ENCODE measurements around the gene RHOB.
"Not testable (repeated sequence)": the region's sequence is repeated elsewhere in the genome, so short reads cannot be mapped to it uniquely, and the experiment has no call there.

RHOB gene

GRCh38 chr2:20446917-20447436 is at the start of gene RHOB:
Gene RHOB, plus strand, starts transcription at chr2:20447074. Its CDS starts 392 bp downstream, at chr2:20447466.
- peak; percentile 97 for DNase-seq

- no peak for DNase-seq
These were observed 48.9 kb upstream of the RHOB start for GRCh38 chr2:20397811-20398447.

GRCh38 chr2:20398956-20399567 is 47.8 kb upstream of the RHOB start:
- DNase-seq, result no peak

GRCh38 chr2:20400306-20400705 is 46.6 kb upstream of the RHOB start:
- no peak for DNase-seq

- no peak for DNase-seq
These were observed 45.9 kb upstream of the RHOB start for GRCh38 chr2:20400787-20401488.

GRCh38 chr2:20401489-20401835 is 45.4 kb upstream of the RHOB start:
- no peak for DNase-seq

GRCh38 chr2:20403774-20404312 is 43.0 kb upstream of the RHOB start:
- DNase-seq, result no peak

- DNase-seq, result no peak
These were observed 41.9 kb upstream of the RHOB start for GRCh38 chr2:20404950-20405349.

- no peak for DNase-seq
These were observed 37.8 kb upstream of the RHOB start for GRCh38 chr2:20409039-20409438.

- DNase-seq, result no peak
These were observed 36.2 kb upstream of the RHOB start for GRCh38 chr2:20410556-20411277.

GRCh38 chr2:20411361-20411894 is 35.4 kb upstream of the RHOB start:
- DNase-seq, result peak; percentile 74

GRCh38 chr2:20414806-20415205 is 32.1 kb upstream of the RHOB start:
- DNase-seq, result no peak

GRCh38 chr2:20415511-20415918 is 31.4 kb upstream of the RHOB start:
- DNase-seq, result no peak

GRCh38 chr2:20416723-20417122 is 30.2 kb upstream of the RHOB start:
- DNase-seq, result no peak

- not testable (repeated sequence) for DNase-seq
These were observed 29.5 kb upstream of the RHOB start for GRCh38 chr2:20417230-20417821.

- DNase-seq, result no peak
These were observed 28.4 kb upstream of the RHOB start for GRCh38 chr2:20418519-20418918.

GRCh38 chr2:20419007-20419576 is 27.8 kb upstream of the RHOB start:
- DNase-seq, result no peak

- DNase-seq, result no peak
These were observed 27.1 kb upstream of the RHOB start for GRCh38 chr2:20419752-20420151.

- DNase-seq, result no peak
These were observed 25.4 kb upstream of the RHOB start for GRCh38 chr2:20421336-20421987.

- DNase-seq, result no peak
These were observed 24.9 kb upstream of the RHOB start for GRCh38 chr2:20421988-20422370.

Measured in CD4-positive, alpha-beta T cell treated with Interferon gamma for 1 hour (primary cell).